Panc1 (cell line): ENCODE data around the gene PRRT1B. TPM values are rescaled to one million over a fixed set of nuclear protein-coding genes. Genes with fewer than 3 reads are reported as not detected.

ENCODE experiments used
- ATAC-seq: fragments of 200-7000 bp; cut with Tn5 transposase; 2 replicates; pipeline ENCODE4 v1.9.1; 2020; ENCODE audit warnings: mild to moderate bottlenecking, moderate library complexity
- BruUV-seq: library from RNA; stranded (reverse); fragments of 400-500 nt; replicated peaks from 2 replicates; lab custom pipeline; 2021; lab: Mats Ljungman, UMichigan
- CTCF ChIA-PET: fragments of 300-600 bp; sonication (Branson Sonifier 250); formaldehyde crosslinking; loops from one replicate; lab custom pipeline; 2022; ENCODE audit warnings: antibody characterized with exemption; lab: Charles Lee
- POLR2A ChIA-PET: fragments of 300-600 bp; sonication (Branson Sonifier 250); formaldehyde crosslinking; loops from one replicate; lab custom pipeline; 2022; ENCODE audit warnings: antibody characterized with exemption; lab: Charles Lee
- DNase-seq: peaks from one replicate; pipeline ENCODE4 v3.0.0-alpha.2; 2010; ENCODE audit warnings: low read depth, low spot score
- H3K27ac ChIP-seq: 2 replicates; pipeline ENCODE4 v1.5.1; 2011; ENCODE audit warnings: mild to moderate bottlenecking, low read length, inconsistent platforms
- H3K27me3 ChIP-seq: fragments of 200-500 bp; sonication (Bioruptor generic); 2 replicates; pipeline ENCODE4 v1.6.0; 2014; ENCODE audit warnings: low read length, inconsistent platforms; ENCODE audit not compliant: control insufficient read depth, insufficient read depth
- H3K36me3 ChIP-seq: fragments of 200-500 bp; sonication (Bioruptor generic); 2 replicates; pipeline ENCODE4 v1.5.1; 2014; ENCODE audit warnings: inconsistent platforms, mild to moderate bottlenecking, low read length, moderate library complexity; ENCODE audit not compliant: control insufficient read depth, insufficient read depth
- H3K4me1 ChIP-seq: 2 replicates; pipeline ENCODE4 v1.5.1; 2011; ENCODE audit warnings: inconsistent platforms, mild to moderate bottlenecking, low read length, moderate library complexity; ENCODE audit not compliant: control insufficient read depth, insufficient read depth
- H3K4me3 ChIP-seq, 2 experiments: 2 replicates each; pipeline ENCODE4 v1.5.1; 2011 to 2012; ENCODE audit warnings: low read depth in 2 of 2, low read length in 2 of 2, mild to moderate bottlenecking in 2 of 2, inconsistent platforms in 1 of 2, moderate library complexity in 1 of 2
- H3K9me3 ChIP-seq: fragments of 200-500 bp; sonication (Bioruptor generic); 2 replicates; pipeline ENCODE4 v1.5.1; 2014; ENCODE audit warnings: low read depth, mild to moderate bottlenecking, inconsistent platforms, low read length, moderate library complexity; ENCODE audit not compliant: control insufficient read depth, insufficient read depth
- POLR2AphosphoS5 ChIP-seq: IDR thresholded peaks from 2 replicates; pipeline ENCODE4 v1.6.1; 2012; ENCODE audit warnings: mild to moderate bottlenecking, low read depth, low read length, moderate library complexity
- SIN3A ChIP-seq: IDR thresholded peaks from 2 replicates; pipeline ENCODE4 v1.6.1; 2012; ENCODE audit warnings: low read depth, mild to moderate bottlenecking, low read length, moderate library complexity, borderline replicate concordance; ENCODE audit not compliant: insufficient read depth
- TCF7L2 ChIP-seq: IDR thresholded peaks from 2 replicates; pipeline ENCODE4 v1.6.1; 2011; ENCODE audit warnings: mild to moderate bottlenecking, low read depth, low read length, inconsistent platforms
- in situ Hi-C: cut with HindIII; loops from 2 replicates; pipeline ENCODE4 v1.10.0; 2016; ENCODE audit warnings: low sequenced_read_pairs, low pct_unique_long_range_greater_than_20kb
- intact Hi-C: fragments of 100-400 bp; cut with micrococcal nuclease; formaldehyde crosslinking; loops from one replicate; pipeline ENCODE4 v1.10.0; 2022; ENCODE audit not compliant: unreplicated experiment
- total RNA-seq: library from RNA; stranded (reverse); gene quantifications from one replicate; pipeline ENCODE4 v1.2.1, GENCODE V29; 2021; ENCODE audit not compliant: unreplicated experiment
- TF ChIP-seq, protein P1 (sequence below), 2 experiments: IDR thresholded peaks; 2 replicates each; pipeline ENCODE4 v1.6.1; 2011 to 2012; ENCODE audit warnings: low read depth in 2 of 2, control low read depth in 1 of 2, low read length in 1 of 2, mild to moderate bottlenecking in 1 of 2, moderate library complexity in 1 of 2; ENCODE audit not compliant: insufficient read depth in 1 of 2
- TF ChIP-seq, protein P2 (sequence below): fragments of 450-650 bp; IDR thresholded peaks from 2 replicates; pipeline ENCODE4 v1.5.1; 2017; ENCODE audit warnings: mild to moderate bottlenecking

PRRT1B gene
- total RNA-seq, 1 experiment from 2014 or later: 1.1 TPM

DNA sequence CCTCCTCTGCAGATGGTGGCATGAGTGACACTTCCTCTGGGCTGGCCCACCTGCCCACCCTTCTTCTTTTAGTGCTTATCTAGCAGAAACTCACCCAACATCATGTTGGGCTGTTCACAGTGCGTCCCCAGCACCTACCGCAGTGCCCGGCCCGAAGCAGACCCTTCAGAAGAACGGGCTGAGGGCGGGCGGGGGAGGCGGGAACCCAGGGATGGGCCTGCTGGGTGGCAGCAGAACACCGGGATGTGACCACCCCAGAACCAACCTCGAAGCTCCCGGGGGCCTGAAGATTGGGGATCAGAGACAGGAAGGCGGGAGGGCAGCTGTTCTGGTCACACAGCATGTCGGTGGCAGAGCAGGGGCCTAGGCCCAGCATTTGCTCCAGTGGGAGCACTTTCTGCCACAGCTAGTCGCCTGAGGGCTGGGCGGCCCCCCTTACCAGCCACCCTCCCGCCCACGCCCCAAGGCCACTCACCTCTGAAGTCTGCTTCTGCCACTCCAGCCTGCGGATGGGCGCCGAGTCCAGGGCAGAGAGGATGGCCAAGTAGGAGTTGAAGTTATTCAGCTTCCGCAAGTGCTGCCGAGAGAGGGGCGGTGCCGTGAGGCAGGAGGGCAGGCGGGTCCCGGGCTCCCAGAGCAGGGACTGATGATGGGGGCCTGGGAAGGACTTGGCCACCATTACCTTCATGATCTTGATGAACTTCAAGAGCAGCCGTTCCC, 38.7 kb downstream of the PRRT1B start:
- Histone ChIP-seq H3K27me3 (no peaks in the 10 kb centered on the region), H3K4me3 (no peak overlapping the region), H3K4me1 (no peaks in the 10 kb centered on the region), H3K27ac (no peak overlapping the region), H3K36me3 (no peaks in the 10 kb centered on the region), H3K9me3 (no peaks in the 10 kb centered on the region)
- BruUV-seq: no TSS peak
- TF ChIP-seq POLR2AphosphoS5 (no peak), SIN3A (no peak), TCF7L2 (no peak)
- TF ChIP-seq, protein P1, sequence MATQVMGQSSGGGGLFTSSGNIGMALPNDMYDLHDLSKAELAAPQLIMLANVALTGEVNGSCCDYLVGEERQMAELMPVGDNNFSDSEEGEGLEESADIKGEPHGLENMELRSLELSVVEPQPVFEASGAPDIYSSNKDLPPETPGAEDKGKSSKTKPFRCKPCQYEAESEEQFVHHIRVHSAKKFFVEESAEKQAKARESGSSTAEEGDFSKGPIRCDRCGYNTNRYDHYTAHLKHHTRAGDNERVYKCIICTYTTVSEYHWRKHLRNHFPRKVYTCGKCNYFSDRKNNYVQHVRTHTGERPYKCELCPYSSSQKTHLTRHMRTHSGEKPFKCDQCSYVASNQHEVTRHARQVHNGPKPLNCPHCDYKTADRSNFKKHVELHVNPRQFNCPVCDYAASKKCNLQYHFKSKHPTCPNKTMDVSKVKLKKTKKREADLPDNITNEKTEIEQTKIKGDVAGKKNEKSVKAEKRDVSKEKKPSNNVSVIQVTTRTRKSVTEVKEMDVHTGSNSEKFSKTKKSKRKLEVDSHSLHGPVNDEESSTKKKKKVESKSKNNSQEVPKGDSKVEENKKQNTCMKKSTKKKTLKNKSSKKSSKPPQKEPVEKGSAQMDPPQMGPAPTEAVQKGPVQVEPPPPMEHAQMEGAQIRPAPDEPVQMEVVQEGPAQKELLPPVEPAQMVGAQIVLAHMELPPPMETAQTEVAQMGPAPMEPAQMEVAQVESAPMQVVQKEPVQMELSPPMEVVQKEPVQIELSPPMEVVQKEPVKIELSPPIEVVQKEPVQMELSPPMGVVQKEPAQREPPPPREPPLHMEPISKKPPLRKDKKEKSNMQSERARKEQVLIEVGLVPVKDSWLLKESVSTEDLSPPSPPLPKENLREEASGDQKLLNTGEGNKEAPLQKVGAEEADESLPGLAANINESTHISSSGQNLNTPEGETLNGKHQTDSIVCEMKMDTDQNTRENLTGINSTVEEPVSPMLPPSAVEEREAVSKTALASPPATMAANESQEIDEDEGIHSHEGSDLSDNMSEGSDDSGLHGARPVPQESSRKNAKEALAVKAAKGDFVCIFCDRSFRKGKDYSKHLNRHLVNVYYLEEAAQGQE (IDR thresholded peaks at IDR 0.05; ENCODE audit: insufficient read depth in 1 of 2, low read depth in 2 of 2, low read length in 1 of 2): no peak
- TF ChIP-seq, protein P2, sequence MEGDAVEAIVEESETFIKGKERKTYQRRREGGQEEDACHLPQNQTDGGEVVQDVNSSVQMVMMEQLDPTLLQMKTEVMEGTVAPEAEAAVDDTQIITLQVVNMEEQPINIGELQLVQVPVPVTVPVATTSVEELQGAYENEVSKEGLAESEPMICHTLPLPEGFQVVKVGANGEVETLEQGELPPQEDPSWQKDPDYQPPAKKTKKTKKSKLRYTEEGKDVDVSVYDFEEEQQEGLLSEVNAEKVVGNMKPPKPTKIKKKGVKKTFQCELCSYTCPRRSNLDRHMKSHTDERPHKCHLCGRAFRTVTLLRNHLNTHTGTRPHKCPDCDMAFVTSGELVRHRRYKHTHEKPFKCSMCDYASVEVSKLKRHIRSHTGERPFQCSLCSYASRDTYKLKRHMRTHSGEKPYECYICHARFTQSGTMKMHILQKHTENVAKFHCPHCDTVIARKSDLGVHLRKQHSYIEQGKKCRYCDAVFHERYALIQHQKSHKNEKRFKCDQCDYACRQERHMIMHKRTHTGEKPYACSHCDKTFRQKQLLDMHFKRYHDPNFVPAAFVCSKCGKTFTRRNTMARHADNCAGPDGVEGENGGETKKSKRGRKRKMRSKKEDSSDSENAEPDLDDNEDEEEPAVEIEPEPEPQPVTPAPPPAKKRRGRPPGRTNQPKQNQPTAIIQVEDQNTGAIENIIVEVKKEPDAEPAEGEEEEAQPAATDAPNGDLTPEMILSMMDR: no peak
- DNase-seq (no peak), ATAC-seq (no peak)
- ChIA-PET POLR2A (no interaction called here), CTCF (no interaction called here)
- intact Hi-C loops (no loop called here), in situ Hi-C loops (no loop called here)

DNA sequence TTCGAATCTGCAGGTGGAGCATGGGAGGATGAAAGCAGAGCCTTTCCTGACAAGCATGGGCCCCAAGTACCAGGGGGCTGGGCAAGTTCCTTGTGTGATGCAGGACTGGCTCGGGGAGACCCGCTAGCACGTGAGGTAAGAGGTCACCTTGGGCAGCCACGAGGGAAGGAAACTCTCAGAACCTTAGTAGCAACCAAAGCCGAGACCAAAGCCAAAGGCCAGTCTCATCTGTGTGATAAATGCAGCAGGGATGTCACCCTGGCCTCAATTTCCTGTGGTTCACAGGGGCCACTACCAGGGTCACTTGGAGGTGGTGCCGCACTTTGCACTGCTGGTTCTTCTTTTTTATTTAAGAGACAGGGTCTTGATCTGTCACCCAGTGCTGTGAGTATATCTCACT, 39.5 kb downstream of the PRRT1B start:
- Histone ChIP-seq H3K36me3 (no peaks in the 10 kb centered on the region), H3K27me3 (no peaks in the 10 kb centered on the region), H3K27ac (no peak overlapping the region), H3K4me3 (no peak overlapping the region), H3K9me3 (no peaks in the 10 kb centered on the region), H3K4me1 (no peaks in the 10 kb centered on the region)
- TF ChIP-seq, protein P2: no peak
- TF ChIP-seq TCF7L2 (no peak), SIN3A (no peak), POLR2AphosphoS5 (no peak)
- TF ChIP-seq, protein P1 (IDR thresholded peaks at IDR 0.05; ENCODE audit: insufficient read depth in 1 of 2, low read depth in 2 of 2, low read length in 1 of 2): no peak
- ATAC-seq (no peak), DNase-seq (no peak)
- intact Hi-C loops: no loop called here
- POLR2A ChIA-PET: no interaction called here
- in situ Hi-C loops: no loop called here
- BruUV-seq: no TSS peak
- CTCF ChIA-PET: no interaction called here
